Measurements from ENCODE around the gene SCAMP1. TPM values are rescaled to one million over a fixed set of nuclear protein-coding genes. Genes with fewer than 3 reads are reported as not detected.

The SCAMP1 gene, protein sequence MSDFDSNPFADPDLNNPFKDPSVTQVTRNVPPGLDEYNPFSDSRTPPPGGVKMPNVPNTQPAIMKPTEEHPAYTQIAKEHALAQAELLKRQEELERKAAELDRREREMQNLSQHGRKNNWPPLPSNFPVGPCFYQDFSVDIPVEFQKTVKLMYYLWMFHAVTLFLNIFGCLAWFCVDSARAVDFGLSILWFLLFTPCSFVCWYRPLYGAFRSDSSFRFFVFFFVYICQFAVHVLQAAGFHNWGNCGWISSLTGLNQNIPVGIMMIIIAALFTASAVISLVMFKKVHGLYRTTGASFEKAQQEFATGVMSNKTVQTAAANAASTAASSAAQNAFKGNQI
- total RNA-seq, result 10 to 100 TPM; 13.6 to 14.8 TPM

DNA sequence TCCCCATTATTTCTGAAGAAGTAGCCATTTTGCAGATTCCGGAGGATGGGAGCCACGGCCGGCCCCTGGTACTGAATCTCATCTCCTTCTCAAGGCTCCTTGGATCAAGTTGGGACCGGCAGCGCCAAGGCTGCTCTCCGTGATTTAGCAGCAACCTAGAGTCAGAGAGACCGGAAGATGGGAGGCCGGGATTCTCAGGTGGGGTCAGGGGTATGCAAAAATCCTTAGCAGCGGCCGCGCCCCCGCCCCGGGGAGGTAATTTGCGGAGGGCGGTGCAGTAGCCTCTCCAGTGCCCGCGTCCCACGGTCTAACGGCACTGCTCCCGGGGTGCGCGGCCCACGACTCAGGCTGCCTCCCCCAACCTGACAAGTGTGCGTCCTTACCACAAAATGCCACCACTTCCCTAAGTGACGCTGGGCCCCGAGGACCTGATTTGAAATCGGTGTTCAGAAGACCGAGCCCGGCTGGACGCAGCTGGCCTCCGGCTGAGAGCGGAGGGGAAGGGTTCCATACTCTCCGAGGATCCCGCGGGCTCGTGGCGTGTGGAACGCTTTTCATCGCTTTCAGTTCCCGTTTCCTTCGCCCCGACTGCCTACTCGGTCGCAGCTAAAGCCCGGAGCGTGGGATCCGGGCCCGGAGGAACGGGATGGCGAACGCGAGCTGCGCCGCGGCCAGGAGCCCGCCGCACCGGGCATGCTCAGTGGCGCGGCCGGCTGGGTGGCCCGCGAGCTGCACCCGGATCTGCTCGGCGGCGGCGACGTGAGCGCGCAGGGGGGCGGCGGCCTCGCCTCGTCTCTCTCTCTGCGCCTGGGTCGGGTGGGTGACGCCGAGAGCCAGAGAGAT is at the start of gene SCAMP1:
SCAMP1 (plus strand) TSS at position 787 of the 843 bp plus-strand sequence; CDS start at position 842, 55 bp downstream.
- ATAC-seq, result peak; percentile 92
- POLR2A ChIA-PET, result interaction anchor here (1.0 to 1.9 kb wide), 10 partner anchors 11 to 624 kb away, joined by 3 to 38 read pairs (median 3); partner anchors contain the start of gene AP3B1
- peak; percentile 92 for DNase-seq
- intact Hi-C loops (cut with micrococcal nuclease), result loop anchor here (1.0 kb wide), 1 partner anchor 66 kb away; the partner anchor contains the start of gene AP3B1
- CTCF ChIA-PET, result interaction anchor here (0.8 to 4.1 kb wide), 9 partner anchors 9 to 98 kb away, joined by 3 to 46 read pairs (median 3); partner anchors contain the start of gene AP3B1
- peaks cover 18% of the 10 kb centered on the region for H3K36me3 Mint-ChIP-seq (ENCODE audit: low read depth)
- H3K27ac Mint-ChIP-seq, result peak within 1 kb of the TSS; percentile 98
- H3K4me1 Mint-ChIP-seq (ENCODE audit: low read depth), result peaks cover 34% of the 10 kb centered on the region
- peak within 1 kb of the TSS; percentile 81 for H3K4me3 Mint-ChIP-seq
- no peaks in the 10 kb centered on the region for H3K27me3 Mint-ChIP-seq
- TF ChIP-seq, protein P1, sequence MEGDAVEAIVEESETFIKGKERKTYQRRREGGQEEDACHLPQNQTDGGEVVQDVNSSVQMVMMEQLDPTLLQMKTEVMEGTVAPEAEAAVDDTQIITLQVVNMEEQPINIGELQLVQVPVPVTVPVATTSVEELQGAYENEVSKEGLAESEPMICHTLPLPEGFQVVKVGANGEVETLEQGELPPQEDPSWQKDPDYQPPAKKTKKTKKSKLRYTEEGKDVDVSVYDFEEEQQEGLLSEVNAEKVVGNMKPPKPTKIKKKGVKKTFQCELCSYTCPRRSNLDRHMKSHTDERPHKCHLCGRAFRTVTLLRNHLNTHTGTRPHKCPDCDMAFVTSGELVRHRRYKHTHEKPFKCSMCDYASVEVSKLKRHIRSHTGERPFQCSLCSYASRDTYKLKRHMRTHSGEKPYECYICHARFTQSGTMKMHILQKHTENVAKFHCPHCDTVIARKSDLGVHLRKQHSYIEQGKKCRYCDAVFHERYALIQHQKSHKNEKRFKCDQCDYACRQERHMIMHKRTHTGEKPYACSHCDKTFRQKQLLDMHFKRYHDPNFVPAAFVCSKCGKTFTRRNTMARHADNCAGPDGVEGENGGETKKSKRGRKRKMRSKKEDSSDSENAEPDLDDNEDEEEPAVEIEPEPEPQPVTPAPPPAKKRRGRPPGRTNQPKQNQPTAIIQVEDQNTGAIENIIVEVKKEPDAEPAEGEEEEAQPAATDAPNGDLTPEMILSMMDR (IDR thresholded peaks at IDR 0.05), result no peak
- H3K9me3 Mint-ChIP-seq, result no peaks in the 10 kb centered on the region

DNA sequence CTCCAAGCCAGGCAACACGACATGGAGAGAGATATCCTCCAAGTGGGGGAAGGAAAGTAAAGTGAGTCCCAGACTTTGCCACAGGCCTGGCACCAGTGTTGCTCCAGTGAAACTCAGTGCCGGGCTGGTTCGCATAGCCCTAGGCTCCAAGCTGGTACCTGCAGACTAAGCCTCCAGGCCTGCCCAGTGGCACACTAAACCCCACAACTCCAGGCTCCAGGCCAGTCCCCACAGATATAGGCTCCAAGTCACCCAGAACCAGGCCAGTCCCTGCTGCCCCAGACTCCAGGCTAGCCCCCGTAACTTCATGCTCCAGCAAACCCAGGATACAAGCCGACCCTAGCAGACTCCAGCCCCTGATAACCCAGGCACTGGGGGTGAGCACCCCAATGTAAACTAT is 42.9 kb upstream of the SCAMP1 start:
- Mint-ChIP-seq H3K27ac (no peak overlapping the region), H3K4me1 (ENCODE audit: low read depth) (no peaks in the 10 kb centered on the region), H3K9me3 (no peaks in the 10 kb centered on the region), H3K36me3 (ENCODE audit: low read depth) (no peaks in the 10 kb centered on the region), H3K4me3 (no peak overlapping the region), H3K27me3 (peaks cover 4% of the 10 kb centered on the region)
- TF ChIP-seq, protein P1 (IDR thresholded peaks at IDR 0.05), result no peak
- POLR2A ChIA-PET, result no interaction called here
- CTCF ChIA-PET, result interaction anchor here (1.3 kb wide), 1 partner anchor 19 kb away, joined by 3 read pairs; no protein-coding TSS in a partner anchor
- no peak for ATAC-seq
- DNase-seq, result no peak
- intact Hi-C loops (cut with micrococcal nuclease), result no loop called here

DNA sequence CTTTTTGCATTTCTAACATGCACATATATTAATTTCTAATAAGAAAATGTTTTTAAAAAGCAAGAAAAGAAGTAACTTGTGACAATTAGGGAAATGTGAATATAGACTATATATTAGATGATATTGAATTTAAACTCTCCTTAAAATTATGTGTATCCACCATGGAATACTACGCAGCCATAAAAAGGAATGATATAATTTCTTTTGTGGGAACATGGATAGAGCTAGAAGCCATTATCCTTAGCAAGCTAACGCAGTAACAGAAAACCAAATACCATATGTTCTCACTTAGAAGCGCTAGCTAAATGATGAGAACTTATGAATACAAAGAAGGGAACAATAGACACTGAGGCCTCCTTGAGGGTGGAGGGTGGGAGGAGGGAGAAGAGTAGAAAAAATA is 42.1 kb upstream of the SCAMP1 start:
- intact Hi-C loops (cut with micrococcal nuclease), result no loop called here
- ChIA-PET CTCF (interaction anchor here (1.3 kb wide), 1 partner anchor 19 kb away, joined by 3 read pairs; no protein-coding TSS in a partner anchor), POLR2A (no interaction called here)
- DNase-seq (no peak), ATAC-seq (no peak)
- Mint-ChIP-seq H3K27ac (no peak overlapping the region), H3K4me3 (no peak overlapping the region), H3K4me1 (ENCODE audit: low read depth) (no peaks in the 10 kb centered on the region), H3K27me3 (peaks cover 2% of the 10 kb centered on the region), H3K36me3 (ENCODE audit: low read depth) (no peaks in the 10 kb centered on the region), H3K9me3 (no peaks in the 10 kb centered on the region)
- TF ChIP-seq, protein P1 (IDR thresholded peaks at IDR 0.05), result no peak

DNA sequence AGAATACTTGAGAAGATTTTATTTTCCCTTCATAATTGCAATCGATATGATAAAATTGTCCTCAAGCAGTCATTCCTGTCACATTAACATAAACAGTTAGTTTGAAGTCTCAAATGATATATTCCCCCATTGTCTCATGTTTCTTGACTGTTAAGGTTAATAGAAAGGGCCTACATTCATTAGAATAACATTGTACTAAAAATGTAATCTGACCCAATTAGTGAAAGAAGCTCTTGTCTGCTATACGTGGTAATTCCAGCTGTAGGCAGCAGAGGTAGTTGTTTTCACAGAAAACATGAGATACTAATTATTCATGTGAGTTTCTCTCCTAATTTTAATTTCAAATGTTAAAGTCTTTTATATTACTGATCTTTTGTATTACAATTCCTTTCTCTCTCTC is 40.0 kb upstream of the SCAMP1 start:
- intact Hi-C loops (cut with micrococcal nuclease), result no loop called here
- no peak for DNase-seq
- ChIA-PET CTCF (interaction anchor here (1.4 to 1.8 kb wide), 4 partner anchors 20 to 705 kb away, joined by 3 to 9 read pairs (median 6); no protein-coding TSS in a partner anchor), POLR2A (interaction anchor here (1.3 kb wide), 1 partner anchor 40 kb away, joined by 4 read pairs; the partner anchor contains the start of gene SCAMP1)
- H3K4me1 Mint-ChIP-seq (ENCODE audit: low read depth), result no peaks in the 10 kb centered on the region
- H3K36me3 Mint-ChIP-seq (ENCODE audit: low read depth), result no peaks in the 10 kb centered on the region
- TF ChIP-seq, protein P1 (IDR thresholded peaks at IDR 0.05), result peak; percentile 57
- no peak for ATAC-seq
- no peak overlapping the region for H3K4me3 Mint-ChIP-seq
- H3K27me3 Mint-ChIP-seq, result peaks cover 4% of the 10 kb centered on the region
- no peaks in the 10 kb centered on the region for H3K9me3 Mint-ChIP-seq
- H3K27ac Mint-ChIP-seq, result no peak overlapping the region

Data from activated CD8-positive, alpha-beta T cell treated with anti-CD3 and anti-CD28 coated beads for 36 hours (primary cell).